Middle frontal gyrus (tissue), 1 donor: ENCODE measurements around the gene TRMT6.

Experiments used
- DNase-seq: peaks from one replicate; pipeline ENCODE4 v3.0.0-alpha.2; 2015; ENCODE audit warnings: low spot score; ENCODE audit errors: extremely low spot score

TRMT6 gene

GRCh38 chr20:5900908-5901307 lies 49.4 kb downstream of the TRMT6 start:
- no peak for DNase-seq

- no peak for DNase-seq
Measured at GRCh38 chr20:5899444-5899843, 50.9 kb downstream of the TRMT6 start.

GRCh38 chr20:5895626-5896025 lies 54.7 kb downstream of the TRMT6 start:
- DNase-seq, result no peak

GRCh38 chr20:5893621-5894020 lies 56.7 kb downstream of the TRMT6 start:
- DNase-seq, result no peak

GRCh38 chr20:5893052-5893451 lies 57.3 kb downstream of the TRMT6 start:
- DNase-seq, result no peak

GRCh38 chr20:5890773-5891441 lies 59.4 kb downstream of the TRMT6 start:
- DNase-seq, result no peak

- DNase-seq, result no peak
Measured at GRCh38 chr20:5888041-5888440, 62.3 kb downstream of the TRMT6 start.

GRCh38 chr20:5887386-5887785 lies 62.9 kb downstream of the TRMT6 start:
- no peak for DNase-seq
